Ishikawa (cell line): ENCODE measurements around the gene DHFR2.

Experiments used
- CEBPB ChIP-seq: IDR thresholded peaks from 2 replicates; pipeline ENCODE4 v1.6.1; 2012
- CREB1 ChIP-seq: IDR thresholded peaks from 2 replicates; pipeline ENCODE4 v1.6.1; 2012; ENCODE audit warnings: low read depth
- EGR1 ChIP-seq: IDR thresholded peaks from 2 replicates; pipeline ENCODE4 v1.6.1; 2012
- EP300 ChIP-seq: IDR thresholded peaks from 2 replicates; pipeline ENCODE4 v1.6.1; 2012; ENCODE audit warnings: borderline replicate concordance
- NFIC ChIP-seq: IDR thresholded peaks from 2 replicates; pipeline ENCODE4 v1.6.1; 2012
- RAD21 ChIP-seq: IDR thresholded peaks from 2 replicates; pipeline ENCODE4 v1.6.1; 2012; ENCODE audit warnings: low read depth
- TAF1 ChIP-seq: IDR thresholded peaks from 2 replicates; pipeline ENCODE4 v1.6.1; 2012; ENCODE audit warnings: low read depth, mild to moderate bottlenecking
- TCF12 ChIP-seq: IDR thresholded peaks from 2 replicates; pipeline ENCODE4 v1.6.1; 2012; ENCODE audit warnings: low read depth
- TEAD4 ChIP-seq: IDR thresholded peaks from 2 replicates; pipeline ENCODE4 v1.6.1; 2012
- YY1 ChIP-seq: IDR thresholded peaks from 2 replicates; pipeline ENCODE4 v1.6.1; 2012; ENCODE audit warnings: low read depth
- ZBTB7A ChIP-seq: IDR thresholded peaks from 2 replicates; pipeline ENCODE4 v1.6.1; 2012; ENCODE audit warnings: low read depth
- TF ChIP-seq, protein P1 (sequence below): IDR thresholded peaks from 2 replicates; pipeline ENCODE4 v1.6.1; 2012; ENCODE audit warnings: low read depth, mild to moderate bottlenecking
- TF ChIP-seq, protein P2 (sequence below): IDR thresholded peaks from 2 replicates; pipeline ENCODE4 v1.6.1; 2012
- TF ChIP-seq, protein P3 (sequence below): IDR thresholded peaks from 2 replicates; pipeline ENCODE4 v1.6.1; 2012

DNA sequence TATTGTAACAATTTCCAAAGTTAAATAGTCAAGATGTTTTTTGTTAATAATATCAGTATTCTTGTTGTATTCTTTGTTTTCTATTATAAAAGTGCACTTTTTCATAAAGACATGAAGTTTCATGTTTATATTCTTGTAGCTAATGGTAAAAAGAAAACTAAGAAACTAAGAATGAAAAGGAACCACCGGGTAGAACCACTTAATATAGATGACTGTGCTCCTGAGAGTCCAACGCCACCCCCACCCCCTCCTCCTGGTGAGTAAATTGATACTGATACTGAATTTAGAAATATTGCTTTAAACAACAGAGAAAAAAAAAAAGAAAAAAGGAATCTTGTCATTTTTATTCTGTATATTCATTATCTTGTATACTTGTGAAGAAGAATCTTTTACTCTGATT, 13.4 kb downstream of the DHFR2 start:
- TF ChIP-seq EP300 (no peak), TAF1 (no peak), EGR1 (no peak), RAD21 (no peak), YY1 (no peak), CREB1 (no peak), CEBPB (no peak), ZBTB7A (no peak), TEAD4 (no peak), NFIC (no peak), TCF12 (no peak)
- TF ChIP-seq, protein P1, sequence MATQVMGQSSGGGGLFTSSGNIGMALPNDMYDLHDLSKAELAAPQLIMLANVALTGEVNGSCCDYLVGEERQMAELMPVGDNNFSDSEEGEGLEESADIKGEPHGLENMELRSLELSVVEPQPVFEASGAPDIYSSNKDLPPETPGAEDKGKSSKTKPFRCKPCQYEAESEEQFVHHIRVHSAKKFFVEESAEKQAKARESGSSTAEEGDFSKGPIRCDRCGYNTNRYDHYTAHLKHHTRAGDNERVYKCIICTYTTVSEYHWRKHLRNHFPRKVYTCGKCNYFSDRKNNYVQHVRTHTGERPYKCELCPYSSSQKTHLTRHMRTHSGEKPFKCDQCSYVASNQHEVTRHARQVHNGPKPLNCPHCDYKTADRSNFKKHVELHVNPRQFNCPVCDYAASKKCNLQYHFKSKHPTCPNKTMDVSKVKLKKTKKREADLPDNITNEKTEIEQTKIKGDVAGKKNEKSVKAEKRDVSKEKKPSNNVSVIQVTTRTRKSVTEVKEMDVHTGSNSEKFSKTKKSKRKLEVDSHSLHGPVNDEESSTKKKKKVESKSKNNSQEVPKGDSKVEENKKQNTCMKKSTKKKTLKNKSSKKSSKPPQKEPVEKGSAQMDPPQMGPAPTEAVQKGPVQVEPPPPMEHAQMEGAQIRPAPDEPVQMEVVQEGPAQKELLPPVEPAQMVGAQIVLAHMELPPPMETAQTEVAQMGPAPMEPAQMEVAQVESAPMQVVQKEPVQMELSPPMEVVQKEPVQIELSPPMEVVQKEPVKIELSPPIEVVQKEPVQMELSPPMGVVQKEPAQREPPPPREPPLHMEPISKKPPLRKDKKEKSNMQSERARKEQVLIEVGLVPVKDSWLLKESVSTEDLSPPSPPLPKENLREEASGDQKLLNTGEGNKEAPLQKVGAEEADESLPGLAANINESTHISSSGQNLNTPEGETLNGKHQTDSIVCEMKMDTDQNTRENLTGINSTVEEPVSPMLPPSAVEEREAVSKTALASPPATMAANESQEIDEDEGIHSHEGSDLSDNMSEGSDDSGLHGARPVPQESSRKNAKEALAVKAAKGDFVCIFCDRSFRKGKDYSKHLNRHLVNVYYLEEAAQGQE = no peak
- TF ChIP-seq, protein P2, sequence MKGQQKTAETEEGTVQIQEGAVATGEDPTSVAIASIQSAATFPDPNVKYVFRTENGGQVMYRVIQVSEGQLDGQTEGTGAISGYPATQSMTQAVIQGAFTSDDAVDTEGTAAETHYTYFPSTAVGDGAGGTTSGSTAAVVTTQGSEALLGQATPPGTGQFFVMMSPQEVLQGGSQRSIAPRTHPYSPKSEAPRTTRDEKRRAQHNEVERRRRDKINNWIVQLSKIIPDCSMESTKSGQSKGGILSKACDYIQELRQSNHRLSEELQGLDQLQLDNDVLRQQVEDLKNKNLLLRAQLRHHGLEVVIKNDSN = no peak
- TF ChIP-seq, protein P3, sequence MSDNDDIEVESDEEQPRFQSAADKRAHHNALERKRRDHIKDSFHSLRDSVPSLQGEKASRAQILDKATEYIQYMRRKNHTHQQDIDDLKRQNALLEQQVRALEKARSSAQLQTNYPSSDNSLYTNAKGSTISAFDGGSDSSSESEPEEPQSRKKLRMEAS = no peak
